MG63 (cell line): ENCODE measurements around the gene PIGZ. TPM values are rescaled to one million over a fixed set of nuclear protein-coding genes. Genes with fewer than 3 reads are reported as not detected.
A peak's percentile ranks its signal among the peaks of the same experiment; 100 is the strongest.

Experiments used
- DNase-seq: peaks from one replicate; pipeline ENCODE4 v3.0.0-alpha.2; 2020
- H3K27me3 ChIP-seq: fragments of 250-450 bp; sonication (Bioruptor Pico); 2 replicates; pipeline ENCODE4 v1.5.1; 2020; ENCODE audit warnings: mild to moderate bottlenecking, moderate library complexity
- H3K36me3 ChIP-seq: fragments of 250-450 bp; sonication (Bioruptor Pico); 2 replicates; pipeline ENCODE4 v1.5.1; 2020; ENCODE audit warnings: mild to moderate bottlenecking, moderate library complexity
- H3K4me3 ChIP-seq: fragments of 250-450 bp; sonication (Bioruptor Pico); 2 replicates; pipeline ENCODE4 v1.5.1; 2020; ENCODE audit warnings: mild to moderate bottlenecking, moderate library complexity
- H3K9me3 ChIP-seq: fragments of 250-450 bp; sonication (Bioruptor Pico); 2 replicates; pipeline ENCODE4 v1.5.1; 2020; ENCODE audit warnings: mild to moderate bottlenecking, moderate library complexity
- total RNA-seq: library from RNA; depleted of rRNA; stranded (reverse); fragments of >200 nt; shearing (Covaris generic); gene quantifications from 2 replicates; pipeline ENCODE4 v1.2.3, GENCODE V29; 2014; ENCODE audit warnings: low replicate concordance

The PIGZ gene
- total RNA-seq, 1 experiment from 2014 or later: 3.0 TPM

GRCh38 chr3:197006446-197006845 is 37.8 kb upstream of the PIGZ start:
- no peak overlapping the region for H3K4me3 ChIP-seq
- no peak for DNase-seq
- no peaks in the 10 kb centered on the region for H3K27me3 ChIP-seq
- no peaks in the 10 kb centered on the region for H3K36me3 ChIP-seq
- H3K9me3 ChIP-seq: no peaks in the 10 kb centered on the region

- H3K27me3 ChIP-seq: no peaks in the 10 kb centered on the region
- no peaks in the 10 kb centered on the region for H3K36me3 ChIP-seq
- DNase-seq: no peak
- 0 out of 2 replicates have a peak, but pooled peaks cover 1% of the 10 kb centered on the region for H3K9me3 ChIP-seq
- peak overlapping the region; percentile 47 for H3K4me3 ChIP-seq
Observed at GRCh38 chr3:197003461-197004385, 35.1 kb upstream of the PIGZ start.

- DNase-seq: peak; percentile 72
- Histone ChIP-seq H3K36me3 (no peaks in the 10 kb centered on the region), H3K9me3 (0 out of 2 replicates have a peak, but pooled peaks cover 2% of the 10 kb centered on the region), H3K27me3 (no peaks in the 10 kb centered on the region), H3K4me3 (no peak overlapping the region; the same call in 1 of the 2 replicates)
Observed at GRCh38 chr3:197002701-197003454, 34.2 kb upstream of the PIGZ start.

GRCh38 chr3:197001972-197002700 is 33.5 kb upstream of the PIGZ start:
- no peak overlapping the region for H3K4me3 ChIP-seq
- H3K9me3 ChIP-seq: 0 out of 2 replicates have a peak, but pooled peaks cover 2% of the 10 kb centered on the region
- DNase-seq: no peak
- H3K36me3 ChIP-seq: no peaks in the 10 kb centered on the region
- H3K27me3 ChIP-seq: no peaks in the 10 kb centered on the region

- DNase-seq: no peak
- Histone ChIP-seq H3K9me3 (0 out of 2 replicates have a peak, but pooled peaks cover 2% of the 10 kb centered on the region), H3K36me3 (no peaks in the 10 kb centered on the region), H3K27me3 (no peaks in the 10 kb centered on the region), H3K4me3 (no peak overlapping the region)
Observed at GRCh38 chr3:197001106-197001971, 32.7 kb upstream of the PIGZ start.

GRCh38 chr3:197000211-197000610 is 31.6 kb upstream of the PIGZ start:
- Histone ChIP-seq H3K36me3 (no peaks in the 10 kb centered on the region), H3K4me3 (no peak overlapping the region), H3K27me3 (no peaks in the 10 kb centered on the region), H3K9me3 (0 out of 2 replicates have a peak, but pooled peaks cover 2% of the 10 kb centered on the region)
- no peak for DNase-seq

GRCh38 chr3:196998966-196999760 is 30.5 kb upstream of the PIGZ start:
- Histone ChIP-seq H3K27me3 (no peaks in the 10 kb centered on the region), H3K4me3 (no peak overlapping the region), H3K36me3 (no peaks in the 10 kb centered on the region), H3K9me3 (0 out of 2 replicates have a peak, but pooled peaks cover 2% of the 10 kb centered on the region)
- DNase-seq: no peak

- H3K4me3 ChIP-seq: no peak overlapping the region
- no peaks in the 10 kb centered on the region for H3K27me3 ChIP-seq
- H3K9me3 ChIP-seq: 0 out of 2 replicates have a peak, but pooled peaks cover 2% of the 10 kb centered on the region
- H3K36me3 ChIP-seq: no peaks in the 10 kb centered on the region
- DNase-seq: no peak
Observed at GRCh38 chr3:196997311-196997710, 28.7 kb upstream of the PIGZ start.

GRCh38 chr3:196996454-196997265 is 28.0 kb upstream of the PIGZ start:
- H3K36me3 ChIP-seq: no peaks in the 10 kb centered on the region
- no peak overlapping the region for H3K4me3 ChIP-seq
- DNase-seq: no peak
- H3K27me3 ChIP-seq: no peaks in the 10 kb centered on the region
- 0 out of 2 replicates have a peak, but pooled peaks cover 2% of the 10 kb centered on the region for H3K9me3 ChIP-seq

- 0 out of 2 replicates have a peak, but pooled peaks cover 2% of the 10 kb centered on the region for H3K9me3 ChIP-seq
- no peak overlapping the region for H3K4me3 ChIP-seq
- DNase-seq: no peak
- no peaks in the 10 kb centered on the region for H3K36me3 ChIP-seq
- no peaks in the 10 kb centered on the region for H3K27me3 ChIP-seq
Observed at GRCh38 chr3:196995646-196996355, 27.2 kb upstream of the PIGZ start.

GRCh38 chr3:196995027-196995426 is 26.4 kb upstream of the PIGZ start:
- DNase-seq: no peak
- no peaks in the 10 kb centered on the region for H3K36me3 ChIP-seq
- no peaks in the 10 kb centered on the region for H3K27me3 ChIP-seq
- H3K4me3 ChIP-seq: no peak overlapping the region
- 0 out of 2 replicates have a peak, but pooled peaks cover 2% of the 10 kb centered on the region for H3K9me3 ChIP-seq

GRCh38 chr3:196994056-196994455 is 25.4 kb upstream of the PIGZ start:
- no peak for DNase-seq
- H3K36me3 ChIP-seq: no peaks in the 10 kb centered on the region

GRCh38 chr3:196992461-196993065 is 23.9 kb upstream of the PIGZ start:
- DNase-seq: no peak
- Histone ChIP-seq H3K27me3 (no peaks in the 10 kb centered on the region), H3K4me3 (no peak overlapping the region), H3K9me3 (no peaks in the 10 kb centered on the region), H3K36me3 (no peaks in the 10 kb centered on the region)

More at GRCh38 chr3:196994056-196994455, 25.4 kb upstream of the PIGZ start:
- Histone ChIP-seq H3K9me3 (0 out of 2 replicates have a peak, but pooled peaks cover 2% of the 10 kb centered on the region), H3K4me3 (no peak overlapping the region), H3K27me3 (no peaks in the 10 kb centered on the region)
